ENCODE data around the gene LRMDA.

GRCh38 chr10:76301211-76301610 is 869.8 kb downstream of the LRMDA start:
- TF ChIP-seq CTCF (IDR thresholded peaks at IDR 0.05) (no peak), POLR2A (IDR thresholded peaks at IDR 0.05) (no peak)

Data from body of pancreas (tissue), 4 donors.